ENCODE results near the gene FBXO28.

Gene FBXO28

GRCh38 chr1:224157316-224157715 is 43.4 kb downstream of the FBXO28 start:
- no peak for DNase-seq (ENCODE audit: low read depth in 2 of 2)

GRCh38 chr1:224159541-224159940 is 45.6 kb downstream of the FBXO28 start:
- no peak for DNase-seq (ENCODE audit: low read depth in 2 of 2)

DNA sequence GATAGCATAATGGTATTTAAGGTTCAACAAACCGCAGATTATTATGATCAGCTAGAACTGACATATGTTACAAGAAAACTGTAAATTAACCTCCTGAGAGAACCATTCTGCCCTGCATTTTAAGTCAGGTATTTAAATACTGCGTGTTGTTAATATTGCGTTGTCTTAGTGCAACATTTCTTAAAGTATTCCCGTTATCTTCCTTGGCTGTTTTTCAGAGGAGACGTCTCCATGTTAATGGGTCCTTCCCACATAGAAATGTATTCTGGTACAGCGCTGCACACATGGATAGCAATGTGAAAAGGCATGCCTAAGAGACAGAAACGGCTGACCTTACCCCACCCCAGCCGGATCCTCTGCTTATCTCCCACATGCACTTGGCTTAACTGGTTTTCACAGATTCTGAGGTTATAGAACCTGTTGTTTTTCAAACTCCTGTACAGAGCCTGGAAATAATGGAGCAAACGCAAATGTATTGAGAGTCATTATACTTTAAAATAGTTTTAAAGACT is 46.3 kb downstream of the FBXO28 start:
- DNase-seq (ENCODE audit: low read depth in 2 of 2) = no peak

GRCh38 chr1:224162768-224163167 is 48.9 kb downstream of the FBXO28 start:
- DNase-seq (ENCODE audit: low read depth in 2 of 2) = no peak

- DNase-seq (ENCODE audit: low read depth in 2 of 2) = no peak
Measured at GRCh38 chr1:224163311-224163710, 49.4 kb downstream of the FBXO28 start.

DNA sequence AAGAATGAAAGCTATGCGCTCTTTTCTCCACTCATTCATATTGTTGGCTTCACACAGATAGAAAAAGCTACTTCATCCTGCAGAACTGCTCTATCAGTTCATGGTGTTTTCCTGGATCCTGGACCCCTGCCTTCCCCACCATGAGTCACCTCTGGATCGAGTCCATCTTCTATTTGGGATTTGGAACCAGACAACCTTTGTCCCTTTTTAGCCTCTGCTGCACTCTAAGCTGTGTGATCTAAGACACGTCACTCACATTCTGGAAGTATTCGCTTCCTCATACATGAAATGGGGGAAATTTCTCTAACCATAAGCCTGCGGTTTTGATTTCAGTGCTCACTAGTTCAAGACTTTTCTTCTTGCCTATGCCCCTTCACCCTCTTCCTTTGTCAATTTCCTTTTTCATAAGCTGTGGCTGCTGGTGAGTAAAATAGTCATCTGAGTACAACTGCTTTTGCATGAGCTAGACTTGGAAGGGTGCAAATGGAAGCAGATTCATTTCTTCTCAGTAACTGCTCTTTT is 55.0 kb downstream of the FBXO28 start:
- no peak for DNase-seq (ENCODE audit: low read depth in 2 of 2)

GRCh38 chr1:224169718-224170270 is 55.9 kb downstream of the FBXO28 start:
- no peak for DNase-seq (ENCODE audit: low read depth in 2 of 2)

- no peak for DNase-seq (ENCODE audit: low read depth in 2 of 2)
Measured at GRCh38 chr1:224170343-224170742, 56.4 kb downstream of the FBXO28 start.

- DNase-seq (ENCODE audit: low read depth in 2 of 2) = no peak
Measured at GRCh38 chr1:224170748-224171478, 57.0 kb downstream of the FBXO28 start.

DNA sequence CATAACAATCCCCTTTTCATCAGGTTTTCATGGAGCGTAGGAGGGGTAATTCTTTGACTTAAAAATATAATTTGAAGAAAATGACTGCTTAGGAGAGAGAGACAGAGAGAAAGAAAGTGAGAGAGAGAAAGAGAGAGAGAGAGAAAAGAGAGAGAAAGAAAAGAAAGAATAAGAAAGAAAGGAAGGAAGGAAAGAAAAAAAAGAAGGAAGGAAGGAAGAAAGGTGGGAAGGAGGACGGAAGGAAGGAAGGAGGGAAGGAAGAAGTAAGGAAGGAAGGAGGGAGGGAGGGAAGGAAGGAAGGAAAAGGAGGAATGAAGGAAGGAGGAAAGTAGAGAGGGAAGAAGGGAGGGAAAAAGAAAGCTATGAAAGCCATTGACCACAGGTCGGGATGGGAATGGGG is 58.3 kb downstream of the FBXO28 start:
- no peak for DNase-seq (ENCODE audit: low read depth in 2 of 2)

DNA sequence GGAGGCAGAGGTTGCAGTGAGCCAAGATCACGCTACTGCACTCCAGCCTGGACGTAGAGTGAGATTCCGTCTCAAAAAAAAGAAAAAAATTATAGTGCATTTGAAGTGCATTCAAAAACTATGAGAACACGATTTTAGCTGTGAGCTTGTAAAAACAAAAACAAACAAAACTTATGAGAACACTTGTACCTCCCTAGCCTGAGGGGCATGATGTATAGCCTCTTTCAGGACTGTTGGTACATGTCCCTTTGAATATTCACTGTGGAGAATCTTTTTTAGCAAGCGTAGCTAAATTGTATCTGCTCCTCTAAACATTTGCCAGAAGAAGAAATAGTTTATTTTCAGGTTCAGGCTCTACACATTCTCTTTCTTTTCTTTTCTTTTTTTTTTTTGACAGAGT is 59.6 kb downstream of the FBXO28 start:
- no peak for DNase-seq (ENCODE audit: low read depth in 2 of 2)

GRCh38 chr1:224175617-224176016 is 61.7 kb downstream of the FBXO28 start:
- DNase-seq (ENCODE audit: low read depth in 2 of 2) = no peak

- no peak for DNase-seq (ENCODE audit: low read depth in 2 of 2)
Measured at GRCh38 chr1:224177356-224177999, 63.6 kb downstream of the FBXO28 start.

GRCh38 chr1:224178894-224179293 is 65.0 kb downstream of the FBXO28 start:
- DNase-seq (ENCODE audit: low read depth in 2 of 2) = no peak

- no peak for DNase-seq (ENCODE audit: low read depth in 2 of 2)
Measured at GRCh38 chr1:224180783-224181452, 67.0 kb downstream of the FBXO28 start.

GRCh38 chr1:224181453-224181810 is 67.5 kb downstream of the FBXO28 start:
- no peak for DNase-seq (ENCODE audit: low read depth in 2 of 2)

GRCh38 chr1:224182057-224182865 is 68.3 kb downstream of the FBXO28 start:
- DNase-seq (ENCODE audit: low read depth in 2 of 2) = no peak

DNA sequence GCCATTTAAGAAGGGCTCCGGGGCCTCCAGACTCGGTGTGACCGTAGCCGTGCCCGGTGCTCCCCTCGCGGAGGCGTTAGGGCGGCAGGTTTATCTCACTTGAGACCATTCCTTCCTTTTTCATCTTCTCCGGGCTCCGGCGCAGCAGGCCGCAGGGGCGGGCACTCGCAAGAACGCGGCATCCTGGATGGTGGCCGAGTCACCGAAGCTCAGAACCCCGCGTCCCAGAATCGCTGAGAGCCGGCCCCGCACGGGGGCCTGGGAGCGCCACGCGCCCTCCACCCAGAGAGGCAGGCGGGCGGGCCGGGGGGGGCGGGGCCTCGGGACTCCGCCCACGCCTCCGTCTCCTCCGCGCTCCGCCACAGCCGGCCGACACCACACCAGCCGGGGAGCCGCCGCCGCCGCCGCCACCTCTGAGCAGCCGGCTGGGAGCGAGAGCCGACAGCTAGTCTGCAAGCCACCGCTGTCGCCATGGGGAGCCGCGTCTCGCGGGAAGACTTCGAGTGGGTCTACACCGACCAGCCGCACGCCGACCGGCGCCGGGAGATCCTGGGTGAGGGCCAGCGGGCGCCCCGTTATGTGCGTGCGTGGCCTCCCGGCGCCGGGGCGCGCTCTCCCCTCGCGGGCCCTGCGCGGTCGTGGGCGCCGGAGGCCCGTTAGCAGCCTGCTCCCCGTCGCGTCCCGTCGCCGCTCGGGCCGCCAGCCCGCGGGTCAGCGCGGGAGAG is 69.1 kb downstream of the FBXO28 start, which contains the start of gene DEGS1:
Gene DEGS1, plus strand, starts transcription at position 375 of the 725 bp plus-strand sequence. Its CDS starts 97 bp downstream, at position 472.
- DNase-seq (ENCODE audit: low read depth in 2 of 2) = peak; percentile 72

DNA sequence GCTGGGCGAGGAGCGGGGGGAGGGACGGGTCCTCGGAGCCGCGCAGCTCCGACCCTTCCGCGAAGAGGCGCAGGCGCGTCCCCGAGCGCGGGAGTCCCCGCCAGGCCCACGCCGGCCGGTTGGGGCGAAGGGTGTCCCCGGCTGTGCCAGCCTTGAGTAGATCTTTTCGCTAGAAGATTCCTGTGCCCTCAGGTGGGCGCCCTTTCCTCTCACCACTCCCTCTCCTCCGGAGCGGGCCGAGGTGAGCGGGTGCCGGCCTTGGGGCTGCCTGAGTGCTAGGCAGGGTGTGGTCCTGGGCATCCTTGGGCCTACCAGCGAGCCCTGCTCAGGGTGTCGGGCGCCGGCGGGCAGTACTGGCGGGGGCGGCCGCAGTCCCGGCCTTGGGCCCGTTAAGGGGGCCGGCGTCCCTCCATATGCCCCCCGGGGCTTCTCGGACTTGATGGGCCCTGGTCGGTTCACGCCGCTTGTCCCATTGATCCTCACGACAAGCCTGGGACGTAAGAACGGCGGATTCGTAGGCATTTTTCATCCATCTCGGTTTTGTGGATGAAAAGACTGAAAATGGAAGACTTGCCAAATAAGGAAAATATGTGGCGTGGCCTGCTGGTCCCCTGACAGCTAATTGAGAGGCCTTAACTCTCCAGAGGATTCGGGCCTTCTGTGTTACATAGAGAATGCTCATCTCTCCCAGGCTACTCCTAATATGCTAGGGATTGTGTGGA is 69.8 kb downstream of the FBXO28 start:
- peak; percentile 54 to 64 for DNase-seq (ENCODE audit: low read depth in 2 of 2)

GRCh38 chr1:224185208-224185607 is 71.3 kb downstream of the FBXO28 start:
- DNase-seq (ENCODE audit: low read depth in 2 of 2) = no peak

All from stimulated activated CD8-positive, alpha-beta memory T cell treated with anti-CD3 and anti-CD28 coated beads, Interleukin-15, amount 100 ng/mL, for 48 hours (primary cell).